Left renal pelvis (tissue), 4 donors: ENCODE data around the gene FAAP100. TPM values are rescaled to one million over a fixed set of nuclear protein-coding genes. Genes with fewer than 3 reads are reported as not detected.
"Not testable (repeated sequence)": the region's sequence is repeated elsewhere in the genome, so short reads cannot be mapped to it uniquely, and the experiment has no call there.

Source experiments
- DNase-seq, 4 donors: peaks; one replicate each; pipeline ENCODE4 v3.0.0-alpha.2; 2013; ENCODE audit warnings: low read depth in 4 of 4, low spot score in 3 of 4
- polyA plus RNA-seq, 4 donors: library from polyadenylated mRNA; unstranded; fragments of 120-200 nt; gene quantifications; one replicate each; pipeline ENCODE4 v1.2.1, GENCODE V29; 2013; ENCODE audit not compliant: insufficient read length in 4 of 4

The FAAP100 gene
- polyA plus RNA-seq, 4 donors = 19.0 to 37.2 (median 24.3) TPM

GRCh38 chr17:81539961-81540675, 12.0 kb downstream of the FAAP100 start:
- DNase-seq = no peak

DNA sequence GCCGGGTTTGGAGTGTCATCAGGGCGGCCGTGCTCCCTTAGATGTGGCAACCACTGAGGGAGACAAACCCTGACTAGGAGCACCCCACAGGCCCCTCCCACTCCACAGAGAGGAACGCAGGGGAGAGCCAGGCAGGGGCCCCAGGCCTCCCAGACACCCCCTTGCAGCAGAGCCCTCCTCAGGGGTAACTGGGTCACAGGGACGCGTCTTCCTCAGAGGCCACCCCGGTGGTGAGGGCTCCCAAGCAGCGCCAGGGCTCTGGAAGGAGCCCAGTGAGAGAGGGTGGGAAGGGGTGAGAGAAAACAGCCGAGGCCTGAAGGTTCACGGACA, 12.6 kb downstream of the FAAP100 start:
- no peak for DNase-seq

DNA sequence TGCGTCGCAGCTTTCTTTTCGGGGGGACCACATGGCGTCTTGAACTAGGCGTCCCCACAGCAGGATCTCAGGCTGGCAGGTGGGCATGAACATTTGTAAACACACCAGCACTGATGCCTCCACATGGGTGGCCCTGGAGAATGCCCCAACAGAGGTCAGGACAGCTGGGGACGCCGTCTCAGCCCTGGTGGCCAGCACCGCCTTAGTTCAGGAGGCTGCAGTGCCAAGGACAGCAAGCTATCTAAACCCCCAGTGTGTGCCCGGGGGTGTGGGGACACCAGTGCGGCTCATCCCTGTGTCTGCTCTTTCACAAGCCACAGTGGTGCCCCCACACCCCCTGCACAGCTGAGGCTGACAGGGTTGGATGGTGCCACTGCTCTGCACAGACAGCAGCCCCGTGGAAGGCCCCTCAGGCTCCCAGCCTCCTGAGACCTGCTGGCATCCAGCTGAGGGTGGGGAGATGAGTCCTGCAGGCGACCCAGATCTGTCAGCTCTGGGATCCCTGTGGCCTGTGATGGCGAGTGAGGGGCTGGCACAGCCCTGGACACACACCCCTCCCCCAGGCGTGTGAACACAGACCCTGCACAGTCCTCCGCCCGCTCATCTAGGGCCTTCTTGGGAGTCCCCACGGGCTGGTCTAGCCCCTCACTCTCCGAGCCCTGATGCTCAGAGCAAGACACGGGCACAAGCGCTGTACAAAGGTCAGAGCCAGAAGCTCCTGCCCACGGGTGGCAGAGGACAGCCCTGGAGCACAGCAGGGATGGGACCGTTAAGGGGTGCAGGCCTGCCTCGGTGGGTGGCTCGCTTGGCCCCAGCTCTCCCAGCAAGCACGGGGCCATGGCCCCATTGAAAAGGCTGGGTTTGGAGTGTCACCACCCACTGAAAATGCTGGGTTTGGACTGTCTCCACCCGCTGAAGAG, 13.2 kb downstream of the FAAP100 start:
- no peak for DNase-seq

- no peak for DNase-seq
These were observed 14.1 kb downstream of the FAAP100 start for GRCh38 chr17:81537856-81538555.

GRCh38 chr17:81537343-81537855, 14.8 kb downstream of the FAAP100 start:
- DNase-seq = no peak

GRCh38 chr17:81536299-81537290, 15.6 kb downstream of the FAAP100 start:
- DNase-seq = no peak

- no peak for DNase-seq
These were observed 16.5 kb downstream of the FAAP100 start for GRCh38 chr17:81535480-81536298.

DNA sequence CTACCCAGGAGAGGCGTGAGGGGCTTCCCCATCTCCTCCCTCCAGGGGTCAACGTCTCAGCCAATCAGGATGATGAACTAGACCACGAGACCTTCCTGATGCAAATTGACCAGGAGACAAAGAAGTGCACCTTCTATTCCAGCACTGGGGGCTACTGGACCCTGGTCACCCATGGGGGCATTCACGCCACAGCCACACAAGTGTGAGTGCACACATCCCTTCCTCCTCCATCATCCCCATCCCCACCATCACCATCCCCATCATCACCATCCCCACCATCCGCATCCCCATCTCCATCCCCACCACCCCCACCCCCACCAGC, 17.2 kb downstream of the FAAP100 start:
- DNase-seq = no peak

DNA sequence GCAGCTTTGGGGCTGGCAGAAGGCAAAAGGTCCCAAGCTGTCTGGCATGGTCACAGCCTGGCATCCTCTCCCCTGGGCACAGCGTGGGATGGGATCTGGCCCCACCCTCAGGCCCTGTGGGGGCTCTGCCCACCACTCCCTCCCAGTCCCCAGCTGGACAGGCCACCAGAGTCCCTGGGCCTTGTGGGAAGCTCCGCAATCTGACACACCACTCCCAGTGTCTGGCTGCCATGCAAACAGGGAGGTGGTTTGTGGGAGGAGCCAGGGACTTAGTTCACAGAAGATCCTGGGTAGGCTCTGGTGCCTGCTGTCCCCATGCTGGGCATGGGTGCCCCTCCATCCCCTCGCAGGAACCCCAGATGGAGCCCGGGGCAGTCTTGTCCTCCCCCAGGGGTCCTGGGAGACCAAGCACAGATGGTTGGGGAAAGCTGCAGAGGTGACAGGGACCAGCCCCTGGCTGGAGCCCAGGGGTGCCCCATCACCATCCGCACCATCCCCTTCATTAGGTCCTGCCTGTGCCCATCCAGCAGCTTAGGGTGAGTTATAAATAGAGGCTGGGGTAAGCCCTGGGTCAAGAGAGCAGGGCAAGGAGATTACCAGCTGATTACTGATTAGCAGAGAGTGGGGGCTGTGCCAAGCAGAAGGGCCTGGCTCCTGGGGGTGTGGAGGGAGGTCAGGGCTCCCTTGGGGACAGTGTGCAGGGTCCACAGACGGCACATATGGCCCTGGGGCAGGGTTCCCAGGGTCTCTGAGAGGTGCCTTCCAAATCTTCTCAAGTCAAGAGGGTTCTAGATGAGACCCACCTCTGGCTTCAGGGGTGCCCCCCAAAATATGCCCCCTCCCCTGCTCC, 17.8 kb downstream of the FAAP100 start:
- DNase-seq = no peak

GRCh38 chr17:81533339-81534141, 18.6 kb downstream of the FAAP100 start:
- DNase-seq = no peak

DNA sequence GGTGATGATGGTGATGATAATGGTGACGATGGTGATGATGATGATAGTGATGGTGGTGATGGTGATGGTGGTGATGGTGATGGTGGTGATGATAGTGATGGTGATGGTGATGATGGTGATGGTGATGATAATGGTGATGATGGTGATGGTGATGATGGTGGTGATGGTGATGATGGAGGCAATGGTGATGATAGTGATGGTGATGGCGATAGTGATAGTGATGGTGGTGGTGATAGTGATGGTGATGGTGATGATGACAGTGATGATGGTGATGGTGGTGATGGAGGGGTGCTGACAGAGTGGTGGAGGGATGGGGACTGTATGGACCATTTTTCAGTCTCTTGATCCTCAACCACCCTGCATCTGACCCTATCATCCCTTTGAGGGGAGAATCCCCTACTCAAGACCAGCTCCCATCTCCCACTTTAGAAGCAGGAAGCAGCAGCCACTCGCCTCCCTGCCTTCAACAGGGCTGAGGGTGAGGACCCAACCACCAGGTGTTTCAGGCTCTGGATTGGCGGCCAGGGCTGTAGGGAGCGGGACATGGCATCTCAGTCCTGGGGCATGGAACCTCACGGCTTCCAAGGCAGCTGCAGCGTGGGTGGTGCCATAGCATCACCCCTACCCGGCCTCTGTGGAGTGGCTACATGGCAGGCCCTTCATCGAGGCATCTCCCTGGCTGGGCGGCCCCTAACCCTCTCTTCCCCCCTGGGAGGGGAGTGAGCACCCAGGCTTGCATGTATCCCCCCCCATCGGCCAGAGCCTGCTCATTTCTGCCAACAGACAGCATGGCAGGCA, 19.5 kb downstream of the FAAP100 start:
- DNase-seq = no peak

DNA sequence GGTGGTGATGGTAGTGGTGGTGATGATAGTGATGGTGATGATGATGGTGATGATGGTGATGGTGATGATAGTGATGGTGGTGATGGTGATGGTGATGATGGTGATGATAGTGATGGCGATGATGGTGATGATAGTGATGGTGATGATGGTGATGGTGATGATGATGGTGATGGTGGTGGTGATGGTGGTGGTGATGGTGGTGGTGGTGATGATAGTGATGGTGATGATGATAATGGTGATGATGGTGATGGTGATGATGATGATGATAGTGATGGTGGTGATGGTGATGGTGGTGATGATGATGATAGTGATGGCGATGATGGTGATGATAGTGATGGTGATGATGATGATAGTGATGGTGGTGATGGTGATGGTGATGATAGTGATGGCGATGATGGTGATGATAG, 20.2 kb downstream of the FAAP100 start:
- DNase-seq = not testable (repeated sequence)

DNA sequence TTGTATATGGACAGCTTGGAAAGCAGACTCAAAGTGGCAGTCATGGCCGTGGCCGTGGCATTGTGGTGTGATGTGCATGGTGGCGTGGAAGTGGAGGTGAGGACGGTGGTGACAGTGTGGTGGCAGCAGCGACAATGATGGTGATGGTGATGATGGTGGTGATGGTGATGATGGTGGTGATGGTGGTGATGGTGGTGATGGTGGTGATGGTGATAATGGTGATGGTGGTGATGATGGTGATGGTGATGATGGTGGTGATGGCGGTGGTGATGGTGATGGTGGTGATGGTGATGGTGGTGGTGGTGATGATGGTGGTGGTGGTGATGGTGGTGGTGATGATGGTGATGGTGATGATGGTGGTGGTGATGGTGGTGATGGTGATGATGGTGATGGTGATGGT, 21.1 kb downstream of the FAAP100 start:
- not testable (repeated sequence) for DNase-seq

GRCh38 chr17:81529437-81529803, 22.7 kb downstream of the FAAP100 start:
- DNase-seq = no peak

- no peak for DNase-seq
These were observed 23.3 kb downstream of the FAAP100 start for GRCh38 chr17:81528651-81529436.

- DNase-seq = no peak
These were observed 23.8 kb downstream of the FAAP100 start for GRCh38 chr17:81528384-81528650.
